Measurements from ENCODE around the gene MRPS21.
"Not testable (repeated sequence)": the region's sequence is repeated elsewhere in the genome, so short reads cannot be mapped to it uniquely, and the experiment has no call there.

Gene MRPS21

DNA sequence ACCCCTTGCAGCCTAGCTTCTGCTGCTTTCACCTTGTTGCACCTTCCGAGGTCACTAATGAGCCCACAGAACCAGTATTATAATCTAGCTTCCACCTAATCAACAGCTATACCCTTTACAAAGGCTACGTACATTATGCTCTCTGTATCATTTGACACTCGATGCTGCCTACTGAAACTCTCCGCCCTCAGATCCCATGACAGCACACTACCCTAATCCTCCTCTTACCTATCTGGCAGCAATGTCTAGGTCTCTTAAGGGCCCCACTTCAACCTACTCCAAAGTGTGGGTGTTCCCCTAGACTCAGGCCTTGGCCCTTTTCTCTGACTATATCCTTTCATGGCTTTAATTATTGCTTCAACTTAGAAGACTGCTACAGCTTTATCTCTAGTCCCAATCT lies 4.8 kb upstream of the MRPS21 start:
- in situ Hi-C loops (cut with HindIII; ENCODE audit: low pct_unique_long_range_greater_than_20kb, low sequenced_read_pairs), result no loop called here
- TF ChIP-seq JUND (IDR thresholded peaks at IDR 0.05; ENCODE audit: low read depth), result no peak
- no peak for DNase-seq (ENCODE audit: low read depth in 1 of 2, low spot score in 1 of 2)

GRCh38 chr1:150295476-150295875 lies 1.8 kb downstream of the MRPS21 start:
- TF ChIP-seq JUND (IDR thresholded peaks at IDR 0.05; ENCODE audit: low read depth), result no peak
- in situ Hi-C loops (cut with HindIII; ENCODE audit: low pct_unique_long_range_greater_than_20kb, low sequenced_read_pairs), result no loop called here
- no peak for DNase-seq (ENCODE audit: low read depth in 1 of 2, low spot score in 1 of 2)

- TF ChIP-seq JUND (IDR thresholded peaks at IDR 0.05; ENCODE audit: low read depth), result no peak
- in situ Hi-C loops (cut with HindIII; ENCODE audit: low pct_unique_long_range_greater_than_20kb, low sequenced_read_pairs), result no loop called here
- no peak for DNase-seq (ENCODE audit: low read depth in 1 of 2, low spot score in 1 of 2)
Measured at GRCh38 chr1:150299716-150300115, 6.1 kb downstream of the MRPS21 start.

DNA sequence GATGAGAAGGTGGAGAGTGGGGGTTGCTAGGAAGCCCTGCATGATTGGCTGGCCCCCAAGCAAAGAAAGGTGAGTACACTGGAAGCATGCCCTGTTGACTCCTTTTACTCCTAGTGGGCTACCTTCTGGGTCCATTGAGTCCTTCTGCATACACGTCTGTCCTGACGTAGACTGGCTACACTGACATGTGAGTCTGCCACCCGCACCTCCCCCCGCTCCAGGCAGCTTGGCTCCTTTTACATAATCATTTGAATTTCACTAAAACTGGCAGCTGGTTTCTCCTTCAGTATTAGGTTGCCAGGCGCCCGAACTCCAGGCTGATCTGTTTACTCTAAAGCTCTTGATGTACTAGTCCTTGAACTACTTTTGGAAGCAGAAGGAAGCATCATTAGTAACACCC lies 8.7 kb downstream of the MRPS21 start:
- DNase-seq (ENCODE audit: low read depth in 1 of 2, low spot score in 1 of 2), result no peak
- in situ Hi-C loops (cut with HindIII; ENCODE audit: low pct_unique_long_range_greater_than_20kb, low sequenced_read_pairs), result no loop called here
- no peak for TF ChIP-seq JUND (IDR thresholded peaks at IDR 0.05; ENCODE audit: low read depth)

DNA sequence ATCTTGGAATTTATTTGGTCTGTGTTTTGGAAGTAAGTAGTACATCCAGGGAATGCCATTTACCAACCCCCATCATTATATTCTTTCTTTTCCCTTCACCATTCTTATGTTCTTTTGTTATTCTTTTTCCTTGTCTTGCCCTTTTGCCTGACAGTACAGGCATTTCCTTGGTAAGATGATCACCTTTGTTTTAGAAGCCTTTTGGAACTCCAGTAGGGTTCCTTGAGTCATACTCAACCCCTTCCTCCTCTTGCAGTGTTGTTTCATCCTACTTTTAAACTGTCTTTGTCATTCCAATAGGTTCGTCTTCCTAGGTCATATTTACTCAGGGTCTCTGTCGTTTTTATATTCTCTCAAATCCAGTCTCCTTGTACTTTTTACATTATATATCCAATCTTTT lies 9.2 kb downstream of the MRPS21 start:
- DNase-seq (ENCODE audit: low read depth in 1 of 2, low spot score in 1 of 2), result no peak
- in situ Hi-C loops (cut with HindIII; ENCODE audit: low pct_unique_long_range_greater_than_20kb, low sequenced_read_pairs), result no loop called here
- no peak for TF ChIP-seq JUND (IDR thresholded peaks at IDR 0.05; ENCODE audit: low read depth)

- in situ Hi-C loops (cut with HindIII; ENCODE audit: low pct_unique_long_range_greater_than_20kb, low sequenced_read_pairs); DNase-seq (ENCODE audit: low read depth in 1 of 2, low spot score in 1 of 2): not testable (repeated sequence)
Measured at GRCh38 chr1:150308585-150308984, 14.9 kb downstream of the MRPS21 start.

- DNase-seq (ENCODE audit: low read depth in 1 of 2, low spot score in 1 of 2), result no peak
- in situ Hi-C loops (cut with HindIII; ENCODE audit: low pct_unique_long_range_greater_than_20kb, low sequenced_read_pairs), result no loop called here
- TF ChIP-seq JUND (IDR thresholded peaks at IDR 0.05; ENCODE audit: low read depth), result no peak
Measured at GRCh38 chr1:150309758-150310508, 16.3 kb downstream of the MRPS21 start.

DNA sequence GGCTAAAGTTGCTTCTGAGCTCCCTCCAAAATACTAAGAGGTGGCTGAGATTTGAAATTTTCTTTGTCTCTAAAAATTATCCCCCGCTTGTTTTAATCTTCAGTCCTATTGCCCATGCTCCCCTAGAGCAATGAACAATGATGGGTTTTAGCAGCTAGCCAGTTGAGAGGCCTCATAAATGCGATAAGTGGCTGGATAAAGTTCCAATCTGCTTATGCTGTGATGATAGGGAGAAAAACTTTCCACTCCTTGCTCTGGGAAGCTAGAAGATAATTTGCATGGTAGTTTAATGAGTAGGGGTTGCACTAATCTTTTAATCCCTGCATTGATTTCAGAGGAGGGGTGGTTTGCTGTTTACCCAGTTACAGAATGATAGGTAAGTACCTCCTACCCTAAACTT lies 18.1 kb downstream of the MRPS21 start:
- DNase-seq (ENCODE audit: low read depth in 1 of 2, low spot score in 1 of 2), result no peak
- in situ Hi-C loops (cut with HindIII; ENCODE audit: low pct_unique_long_range_greater_than_20kb, low sequenced_read_pairs), result no loop called here
- TF ChIP-seq JUND (IDR thresholded peaks at IDR 0.05; ENCODE audit: low read depth), result no peak

DNA sequence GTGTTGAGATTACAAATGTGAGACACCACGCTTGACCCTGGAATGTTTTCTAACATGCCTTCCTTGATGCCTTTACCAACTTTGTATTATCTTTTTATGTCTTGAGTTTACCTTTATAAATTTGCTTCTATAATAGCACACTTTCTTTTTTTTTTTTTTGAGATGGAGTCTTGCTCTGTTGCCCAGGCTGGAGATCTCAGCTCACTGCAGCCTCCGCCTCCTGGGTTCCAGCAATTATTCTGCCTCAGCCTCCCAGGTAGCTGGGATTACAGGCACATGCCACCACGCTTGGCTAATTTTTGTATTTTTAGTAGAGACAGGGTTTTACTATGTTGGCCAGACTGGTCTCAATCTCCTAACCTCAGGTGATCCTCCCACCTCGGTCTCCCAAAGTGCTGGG lies 21.0 kb downstream of the MRPS21 start:
- in situ Hi-C loops (cut with HindIII; ENCODE audit: low pct_unique_long_range_greater_than_20kb, low sequenced_read_pairs), result not testable (repeated sequence)

GRCh38 chr1:150320667-150320978 lies 27.0 kb downstream of the MRPS21 start:
- in situ Hi-C loops (cut with HindIII; ENCODE audit: low pct_unique_long_range_greater_than_20kb, low sequenced_read_pairs), result no loop called here
- TF ChIP-seq JUND (IDR thresholded peaks at IDR 0.05; ENCODE audit: low read depth), result no peak
- DNase-seq (ENCODE audit: low read depth in 1 of 2, low spot score in 1 of 2), result no peak

More for the DNA sequence above, 21.0 kb downstream of the MRPS21 start:
- not testable (repeated sequence) for DNase-seq (ENCODE audit: low read depth in 1 of 2, low spot score in 1 of 2)

GRCh38 chr1:150321826-150322166 lies 28.1 kb downstream of the MRPS21 start:
- DNase-seq (ENCODE audit: low read depth in 1 of 2, low spot score in 1 of 2), result no peak
- in situ Hi-C loops (cut with HindIII; ENCODE audit: low pct_unique_long_range_greater_than_20kb, low sequenced_read_pairs), result no loop called here
- TF ChIP-seq JUND (IDR thresholded peaks at IDR 0.05; ENCODE audit: low read depth), result no peak

DNA sequence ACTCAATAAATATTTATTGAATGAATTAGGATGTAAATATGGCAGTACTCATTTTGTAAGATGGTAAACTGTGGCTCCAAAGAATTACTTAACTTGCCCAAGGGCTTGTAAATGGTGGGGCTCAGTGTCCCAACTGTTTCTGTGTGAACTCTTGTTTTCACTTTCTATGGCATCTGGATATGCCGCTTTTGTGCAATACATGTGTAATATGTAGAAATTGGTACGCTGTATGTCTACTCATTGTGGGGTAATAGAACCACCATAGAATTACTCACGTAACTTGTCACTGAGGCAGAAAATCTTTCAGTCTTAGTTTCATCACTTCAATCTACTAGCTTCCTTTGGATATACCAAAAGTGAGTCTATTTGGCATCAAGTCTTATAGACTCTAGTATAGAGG lies 28.6 kb downstream of the MRPS21 start:
- in situ Hi-C loops (cut with HindIII; ENCODE audit: low pct_unique_long_range_greater_than_20kb, low sequenced_read_pairs), result no loop called here
- peak in 1 of 2 experiments; percentile 4 for DNase-seq (ENCODE audit: low read depth in 1 of 2, low spot score in 1 of 2)
- no peak for TF ChIP-seq JUND (IDR thresholded peaks at IDR 0.05; ENCODE audit: low read depth)

DNA sequence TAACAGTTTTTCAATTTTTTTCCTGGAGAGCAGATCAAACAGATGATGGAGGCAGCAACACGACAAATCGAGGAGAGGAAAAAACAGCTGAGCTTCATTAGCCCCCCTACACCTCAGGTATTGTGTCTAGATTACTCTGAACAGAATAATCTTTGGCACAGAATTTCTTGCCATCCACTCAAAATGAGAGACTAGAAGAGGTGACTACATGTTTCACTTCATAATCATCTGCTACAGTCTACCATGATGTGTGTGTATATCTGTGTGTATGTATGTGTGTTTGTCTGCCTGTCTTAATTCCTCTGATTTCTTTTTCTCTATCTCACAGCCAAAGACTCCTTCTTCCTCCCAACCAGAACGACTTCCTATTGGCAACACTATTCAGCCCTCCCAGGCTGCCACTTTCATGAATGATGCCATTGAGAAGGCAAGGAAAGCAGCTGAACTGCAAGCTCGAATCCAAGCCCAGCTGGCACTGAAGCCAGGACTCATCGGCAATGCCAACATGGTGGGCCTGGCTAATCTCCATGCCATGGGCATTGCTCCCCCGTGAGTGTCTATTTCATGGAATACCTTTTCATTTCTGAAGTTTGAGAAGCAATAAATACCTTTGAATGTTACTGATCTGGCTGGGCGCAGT lies 39.1 kb downstream of the MRPS21 start:
- in situ Hi-C loops (cut with HindIII; ENCODE audit: low pct_unique_long_range_greater_than_20kb, low sequenced_read_pairs), result no loop called here
- TF ChIP-seq JUND (IDR thresholded peaks at IDR 0.05; ENCODE audit: low read depth), result no peak
- no peak for DNase-seq (ENCODE audit: low read depth in 1 of 2, low spot score in 1 of 2)

DNA sequence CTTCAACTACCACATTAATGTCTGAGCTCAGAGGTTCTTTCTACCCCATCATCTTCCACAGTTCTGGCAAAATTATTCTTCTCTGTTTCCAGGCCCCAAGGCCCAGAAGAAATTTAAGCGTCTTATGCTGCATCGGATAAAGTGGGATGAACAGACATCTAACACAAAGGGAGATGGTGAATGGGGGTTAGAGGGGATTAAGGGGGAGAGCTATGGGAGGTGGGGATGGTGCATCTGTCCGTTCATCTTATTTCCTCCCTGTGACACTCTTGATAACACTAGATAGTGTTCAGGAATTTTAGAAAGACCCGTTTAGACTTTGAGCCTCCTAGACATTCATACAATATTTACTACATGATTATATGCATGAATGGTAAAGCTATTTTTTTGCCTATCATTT lies 52.7 kb downstream of the MRPS21 start:
- no peak for DNase-seq (ENCODE audit: low read depth in 1 of 2, low spot score in 1 of 2)
- in situ Hi-C loops (cut with HindIII; ENCODE audit: low pct_unique_long_range_greater_than_20kb, low sequenced_read_pairs), result no loop called here
- no peak for TF ChIP-seq JUND (IDR thresholded peaks at IDR 0.05; ENCODE audit: low read depth)
